Measurements from ENCODE around the gene CAPN9.

- no peak for TF ChIP-seq GATA3 (IDR thresholded peaks at IDR 0.05; ENCODE audit: low read depth, low read length)
- no peak for TF ChIP-seq GATA2 (IDR thresholded peaks at IDR 0.05; ENCODE audit: low read depth, low read length)
These were observed 95.6 kb downstream of the CAPN9 start for GRCh38 chr1:230842801-230843200.
